SJCRH30 (cell line): ENCODE measurements around the gene RFTN1. TPM values are rescaled to one million over a fixed set of nuclear protein-coding genes. Genes with fewer than 3 reads are reported as not detected.

ENCODE experiments used
- DNase-seq, 2 experiments: peaks; one replicate each; pipeline ENCODE4 v3.0.0-alpha.2; 2015 to 2020
- H3K27ac ChIP-seq: fragments of 250-450 bp; sonication (Bioruptor Pico); 2 replicates; pipeline ENCODE4 v1.5.1; 2020; ENCODE audit warnings: mild to moderate bottlenecking, moderate library complexity
- H3K27me3 ChIP-seq: fragments of 250-450 bp; sonication (Bioruptor Pico); 2 replicates; pipeline ENCODE4 v1.5.1; 2020; ENCODE audit warnings: mild to moderate bottlenecking, moderate library complexity
- H3K36me3 ChIP-seq: fragments of 250-450 bp; sonication (Bioruptor Pico); 2 replicates; pipeline ENCODE4 v1.5.1; 2020; ENCODE audit warnings: mild to moderate bottlenecking, moderate library complexity
- H3K4me1 ChIP-seq: fragments of 250-450 bp; sonication (Bioruptor Pico); 2 replicates; pipeline ENCODE4 v1.5.1; 2020; ENCODE audit warnings: mild to moderate bottlenecking, moderate library complexity
- H3K4me3 ChIP-seq: fragments of 250-450 bp; sonication (Bioruptor Pico); 2 replicates; pipeline ENCODE4 v1.5.1; 2020; ENCODE audit warnings: mild to moderate bottlenecking, moderate library complexity
- H3K9me3 ChIP-seq: fragments of 250-450 bp; sonication (Bioruptor Pico); replicated peaks from 2 replicates; pipeline ENCODE4 v1.5.1; 2020; ENCODE audit warnings: mild to moderate bottlenecking, moderate library complexity
- total RNA-seq: library from RNA; depleted of rRNA; stranded (reverse); fragments of >200 nt; shearing (Covaris generic); gene quantifications from 2 replicates; pipeline ENCODE4 v1.2.3, GENCODE V29; 2014; rRNA removed

The RFTN1 gene
- total RNA-seq, 1 experiment from 2014 or later = 20.1 TPM

DNA sequence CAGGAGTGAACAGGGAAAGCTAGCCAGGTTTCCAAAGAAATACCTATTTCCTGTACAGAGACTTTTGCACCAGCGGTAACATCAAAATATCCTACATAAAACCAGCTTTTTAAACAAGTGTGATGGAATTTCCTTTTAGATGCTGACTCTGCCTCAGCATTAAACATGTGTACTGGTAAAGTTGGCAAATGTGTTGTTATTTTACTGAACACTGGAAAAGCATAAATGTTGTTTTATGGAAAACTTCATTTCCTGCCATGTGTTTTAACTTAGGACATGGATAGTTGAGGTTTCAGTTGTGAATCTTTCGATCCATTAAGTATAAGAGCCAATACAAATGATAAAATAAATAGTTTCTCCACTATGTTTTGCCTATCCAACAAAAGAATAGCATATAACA, 232.8 kb downstream of the RFTN1 start:
- DNase-seq = no peak
- H3K4me3 ChIP-seq = no peak overlapping the region
- no peaks in the 10 kb centered on the region for H3K27me3 ChIP-seq
- no peaks in the 10 kb centered on the region for H3K9me3 ChIP-seq
- H3K4me1 ChIP-seq = peaks cover 12% of the 10 kb centered on the region
- no peak overlapping the region for H3K27ac ChIP-seq
- 0 out of 2 replicates have a peak, but pooled peaks cover 4% of the 10 kb centered on the region for H3K36me3 ChIP-seq

DNA sequence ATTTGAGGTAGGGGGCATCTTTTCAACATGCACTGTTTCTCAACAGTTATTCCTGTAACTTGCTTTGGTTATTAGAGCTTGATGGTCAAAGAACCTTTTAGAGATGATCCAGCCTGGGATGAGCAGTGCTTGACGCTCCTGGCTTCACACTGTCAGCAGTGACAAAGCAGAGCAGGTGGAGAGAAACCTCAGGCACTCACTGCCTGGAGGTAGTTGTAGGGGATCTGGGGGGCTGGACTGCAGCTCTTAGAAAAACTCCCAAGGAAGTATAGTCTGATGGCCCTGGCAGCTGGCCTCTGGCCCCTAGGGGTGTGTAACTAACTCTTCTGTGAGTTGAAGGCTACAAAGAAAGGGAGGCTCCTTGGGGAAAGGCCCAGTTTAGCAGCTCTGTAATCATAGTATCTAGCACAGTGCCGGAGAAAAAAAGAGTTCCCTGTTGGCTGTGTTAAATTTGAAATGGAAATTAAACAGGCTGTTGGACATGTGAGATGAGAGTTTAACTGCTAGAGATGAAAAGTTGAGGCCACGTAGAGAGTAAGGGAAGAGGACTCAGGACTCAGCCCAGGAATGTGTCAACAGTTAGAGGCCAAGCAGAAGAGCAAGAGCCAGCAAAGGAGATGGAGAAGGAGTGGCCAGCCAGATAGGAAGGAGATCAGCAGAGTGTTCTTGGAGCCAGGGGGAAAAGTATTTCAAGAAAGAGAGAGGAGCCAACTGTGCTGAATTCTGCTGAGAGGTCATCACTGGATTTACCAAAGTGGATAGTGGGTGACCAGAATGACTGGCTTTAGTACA, 234.3 kb downstream of the RFTN1 start:
- DNase-seq = peak; percentile 69 to 83
- H3K27me3 ChIP-seq = no peaks in the 10 kb centered on the region

DNA sequence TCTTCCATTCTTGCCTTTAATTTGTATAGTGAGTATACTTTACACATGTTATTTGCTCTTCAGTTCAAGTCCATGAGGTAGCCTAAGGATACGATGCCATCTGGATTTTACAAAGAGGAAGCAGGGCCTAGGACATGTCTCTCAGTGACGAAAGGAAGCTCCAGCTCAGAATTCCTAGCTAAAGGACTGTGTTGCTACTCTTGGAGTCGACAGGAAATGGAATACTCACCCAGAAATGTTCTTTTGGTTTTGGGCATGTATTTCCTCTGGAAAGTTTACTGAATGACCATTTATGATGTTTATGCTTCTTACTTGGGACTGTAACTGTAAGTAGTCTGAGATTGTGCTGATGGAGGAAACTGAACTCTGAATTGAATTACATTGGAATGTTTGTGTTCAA, 236.0 kb downstream of the RFTN1 start:
- peaks cover 12% of the 10 kb centered on the region for H3K4me1 ChIP-seq
- no peak for DNase-seq
- H3K27ac ChIP-seq = no peak overlapping the region
- peaks cover 4% of the 10 kb centered on the region; the same call in 1 of the 2 replicates for H3K36me3 ChIP-seq
- H3K4me3 ChIP-seq = no peak overlapping the region
- H3K9me3 ChIP-seq = no peaks in the 10 kb centered on the region
- H3K27me3 ChIP-seq = no peaks in the 10 kb centered on the region

More for the DNA sequence above, 234.3 kb downstream of the RFTN1 start:
- Histone ChIP-seq H3K9me3 (no peaks in the 10 kb centered on the region), H3K4me3 (no peak overlapping the region), H3K27ac (no peak overlapping the region; the same call in 1 of the 2 replicates), H3K36me3 (peaks cover 4% of the 10 kb centered on the region; the same call in 1 of the 2 replicates), H3K4me1 (peaks cover 12% of the 10 kb centered on the region)

DNA sequence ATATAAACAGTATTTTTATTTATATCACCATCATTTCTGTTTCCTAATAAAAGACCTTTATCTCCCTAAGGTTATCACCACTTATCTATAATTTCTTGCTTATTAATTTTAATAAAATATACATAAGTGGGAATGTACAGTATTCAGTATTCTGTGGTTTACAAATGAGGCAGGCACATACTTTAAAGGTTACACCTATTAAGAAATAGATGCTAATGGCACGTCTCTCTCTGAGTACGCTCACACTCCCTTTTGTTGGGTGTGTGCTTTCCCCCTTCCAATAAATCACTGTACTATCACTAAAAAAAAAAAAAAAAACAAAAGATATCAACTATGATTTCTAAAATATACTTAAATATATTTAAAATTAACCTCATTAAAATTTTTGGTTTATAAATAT, 239.6 kb downstream of the RFTN1 start:
- Histone ChIP-seq H3K27me3 (no peaks in the 10 kb centered on the region), H3K4me3 (no peak overlapping the region), H3K36me3 (peaks cover 4% of the 10 kb centered on the region; the same call in 1 of the 2 replicates), H3K9me3 (no peaks in the 10 kb centered on the region), H3K4me1 (peaks cover 4% of the 10 kb centered on the region), H3K27ac (no peak overlapping the region)
- DNase-seq = no peak

DNA sequence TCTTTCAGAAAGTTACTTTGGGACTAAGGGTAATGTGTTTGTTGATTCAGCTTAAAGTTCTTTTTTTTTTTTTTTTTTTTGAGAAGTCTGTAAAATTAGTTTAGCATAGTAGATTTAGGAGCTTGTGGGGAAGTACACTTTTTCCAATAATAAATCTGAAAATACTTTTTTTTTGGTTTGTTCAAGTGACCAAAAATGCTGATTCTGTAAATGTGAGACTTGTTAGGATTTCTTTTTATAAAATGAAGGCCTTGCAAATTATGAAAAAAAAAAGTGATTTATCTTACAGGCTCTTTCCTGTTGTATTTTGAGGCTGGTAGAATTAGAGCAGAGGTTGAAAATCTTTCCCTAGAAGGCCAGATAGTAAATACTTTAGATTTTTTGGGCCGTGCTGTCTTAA, 240.9 kb downstream of the RFTN1 start:
- Histone ChIP-seq H3K4me1 (no peaks in the 10 kb centered on the region), H3K4me3 (no peak overlapping the region), H3K36me3 (no peaks in the 10 kb centered on the region; the same call in 1 of the 2 replicates), H3K27ac (no peak overlapping the region), H3K9me3 (no peaks in the 10 kb centered on the region), H3K27me3 (no peaks in the 10 kb centered on the region)
- no peak for DNase-seq

DNA sequence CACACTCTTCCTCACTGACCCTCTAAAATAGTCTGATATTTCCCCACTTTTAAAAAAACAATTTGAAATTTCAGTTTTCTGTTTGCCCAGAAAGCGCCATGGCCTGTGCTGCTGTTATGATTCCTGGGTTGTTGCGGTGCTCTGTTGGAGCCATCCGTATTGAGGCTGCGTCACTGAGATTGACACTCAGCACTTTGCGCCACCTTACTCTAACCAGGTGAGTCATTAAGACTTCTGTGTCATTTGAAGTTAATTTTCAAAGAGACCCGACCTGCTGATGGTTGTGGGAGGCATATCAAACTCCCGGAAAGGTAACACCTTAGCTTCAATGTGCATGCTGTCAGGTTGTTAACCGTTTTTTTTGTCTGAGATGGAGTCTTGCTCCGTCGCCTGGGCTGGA, 242.6 kb downstream of the RFTN1 start:
- DNase-seq = no peak
- Histone ChIP-seq H3K27ac (no peak overlapping the region), H3K4me1 (no peaks in the 10 kb centered on the region), H3K9me3 (no peaks in the 10 kb centered on the region), H3K4me3 (no peak overlapping the region), H3K36me3 (no peaks in the 10 kb centered on the region; the same call in 1 of the 2 replicates), H3K27me3 (no peaks in the 10 kb centered on the region)

DNA sequence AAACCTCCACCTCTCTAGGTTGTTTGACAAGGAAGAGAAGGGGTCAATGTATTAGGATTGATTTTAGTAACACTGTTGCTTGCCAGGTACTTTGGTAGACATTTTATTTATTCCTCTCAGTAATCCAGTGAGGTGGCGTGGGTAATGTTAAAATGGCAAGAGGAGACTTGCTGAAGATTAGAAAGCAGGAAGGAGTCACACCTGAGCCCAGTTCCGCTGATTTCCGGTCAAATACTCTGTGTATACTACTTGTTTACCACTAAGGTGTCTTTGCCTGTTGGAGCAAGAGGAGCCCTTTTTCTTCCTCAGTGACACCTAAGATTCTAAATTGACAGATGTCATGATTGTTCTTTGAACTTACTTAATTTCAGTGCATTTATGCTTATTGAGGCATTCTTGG, 246.8 kb downstream of the RFTN1 start:
- no peak overlapping the region for H3K27ac ChIP-seq

More for the DNA sequence above, 246.8 kb downstream of the RFTN1 start:
- H3K9me3 ChIP-seq = no peaks in the 10 kb centered on the region
- H3K27me3 ChIP-seq = no peaks in the 10 kb centered on the region
- no peak for DNase-seq
- H3K4me1 ChIP-seq = no peaks in the 10 kb centered on the region
- H3K36me3 ChIP-seq = no peaks in the 10 kb centered on the region
- H3K4me3 ChIP-seq = no peak overlapping the region

Other genes with a start within 250 kb of the RFTN1 start
- 22.4 and 24.1 TPM in 2 replicates for gene DPH3, start 248.8 kb downstream of the RFTN1 start, total RNA-seq
- 14.7 and 18.1 TPM in 2 replicates for gene OXNAD1, start 248.5 kb downstream of the RFTN1 start, total RNA-seq
- gene DAZL, start 91.7 kb upstream of the RFTN1 start, total RNA-seq = not detected in 2 replicates